ENCODE data around the gene OSBPL9. TPM values are rescaled to one million over a fixed set of nuclear protein-coding genes. Genes with fewer than 3 reads are reported as not detected.
A peak's percentile ranks its signal among the peaks of the same experiment; 100 is the strongest.

Gene OSBPL9
- total and polyA plus RNA-seq, 2 donors (not counting 1 experiment from before 2014, with no cell fraction given), result 23.1 to 59.6 TPM

- H3K27me3 Mint-ChIP-seq, result no peaks in the 10 kb centered on the region
- H2AFZ ChIP-seq (ENCODE audit: insufficient read depth, low read depth, low read length, poor library complexity, severe bottlenecking), result no peak overlapping the region
- DNase-seq (no peak), ATAC-seq (ENCODE audit: low read depth) (no peak)
- no peak overlapping the region for H3K4me2 ChIP-seq (replicated peaks; ENCODE audit: low read depth, low read length, poor library complexity, severe bottlenecking)
- H3K27ac ChIP-seq (ENCODE audit: low read length in 2 of 2), result no peak overlapping the region
- H3K9me3 Mint-ChIP-seq (ENCODE audit: insufficient read depth), result no peaks in the 10 kb centered on the region
- H3K4me1 ChIP-seq (ENCODE audit: control insufficient read depth in 2 of 2, insufficient read depth in 2 of 2, low read length in 2 of 2), result peaks cover 58 to 61% of the 10 kb centered on the region in 2 donors
- peaks cover 77% of the 10 kb centered on the region for H3K4me1 Mint-ChIP-seq
- no peak overlapping the region for H3K4me3 Mint-ChIP-seq
- peaks cover 2 to 6% (median 2%) of the 10 kb centered on the region in 3 donors for H3K9me3 ChIP-seq (ENCODE audit: control extremely low read depth in 1 of 3, control insufficient read depth in 2 of 3, insufficient read depth in 1 of 3, low read length in 2 of 3)
- H3K9ac ChIP-seq (ENCODE audit: low read length), result no peak overlapping the region
- H3K79me2 ChIP-seq (ENCODE audit: control insufficient read depth, insufficient read depth, low read length), result no peaks in the 10 kb centered on the region
- no peaks in the 10 kb centered on the region for H3K36me3 ChIP-seq (replicated peaks in 1 of 2; ENCODE audit: control extremely low read depth in 1 of 2, control insufficient read depth in 1 of 2, extremely low read depth in 1 of 2, insufficient read depth in 2 of 2, low read length in 1 of 2)
- no peaks in the 10 kb centered on the region for H4K20me1 ChIP-seq (ENCODE audit: control insufficient read depth, insufficient read depth, low read length, poor library complexity, severe bottlenecking)
- H3K27ac Mint-ChIP-seq, result no peak overlapping the region
- CTCF ChIA-PET, result interaction anchor here (1.0 kb wide), 1 partner anchor 143 kb away, joined by 3 read pairs; no protein-coding TSS in a partner anchor
- H3K27me3 ChIP-seq (replicated peaks in 1 of 4; ENCODE audit: control extremely low read depth in 1 of 4, control insufficient read depth in 3 of 4, insufficient read depth in 4 of 4, low read length in 3 of 4), result no peaks in the 10 kb centered on the region
- intact Hi-C loops (cut with micrococcal nuclease), result loop anchor here (5.0 kb wide), 2 partner anchors 43 to 77 kb away; partner anchors contain the start of gene OSBPL9
- POLR2A ChIA-PET, result no interaction called here
- TF ChIP-seq EZH2 (IDR thresholded peaks at IDR 0.05; ENCODE audit: borderline replicate concordance, insufficient read depth, low read depth, low read length, poor library complexity, severe bottlenecking) (no peak), CTCF (IDR thresholded peaks at IDR 0.05) (no peak)
- H3K4me3 ChIP-seq (ENCODE audit: control extremely low read depth in 1 of 5, extremely low read depth in 1 of 5, insufficient read depth in 1 of 5, low read depth in 2 of 5, low read length in 4 of 5), result no peak overlapping the region
Observed at GRCh38 chr1:51574796-51575195, 42.1 kb upstream of the OSBPL9 start.

GRCh38 chr1:51575406-51576084, 41.3 kb upstream of the OSBPL9 start:
- Mint-ChIP-seq H3K27me3 (no peaks in the 10 kb centered on the region), H3K4me1 (peaks cover 70% of the 10 kb centered on the region), H3K4me3 (peak overlapping the region; percentile 46), H3K27ac (peak overlapping the region; percentile 10), H3K9me3 (ENCODE audit: insufficient read depth) (no peaks in the 10 kb centered on the region)
- Histone ChIP-seq H4K20me1 (ENCODE audit: control insufficient read depth, insufficient read depth, low read length, poor library complexity, severe bottlenecking) (no peaks in the 10 kb centered on the region), H3K36me3 (replicated peaks in 1 of 2; ENCODE audit: control extremely low read depth in 1 of 2, control insufficient read depth in 1 of 2, extremely low read depth in 1 of 2, insufficient read depth in 2 of 2, low read length in 1 of 2) (no peaks in the 10 kb centered on the region), H3K4me3 (ENCODE audit: control extremely low read depth in 1 of 5, extremely low read depth in 1 of 5, insufficient read depth in 1 of 5, low read depth in 2 of 5, low read length in 4 of 5) (peak overlapping the region in 1 of 5 experiments; percentile 10), H3K9ac (ENCODE audit: low read length) (no peak overlapping the region), H3K4me2 (replicated peaks; ENCODE audit: low read depth, low read length, poor library complexity, severe bottlenecking) (peak overlapping the region; percentile 23), H3K27me3 (replicated peaks in 1 of 4; ENCODE audit: control extremely low read depth in 1 of 4, control insufficient read depth in 3 of 4, insufficient read depth in 4 of 4, low read length in 3 of 4) (no peaks in the 10 kb centered on the region), H3K27ac (ENCODE audit: low read length in 2 of 2) (peak overlapping the region in 1 of 2 donors; percentile 32), H3K79me2 (ENCODE audit: control insufficient read depth, insufficient read depth, low read length) (no peaks in the 10 kb centered on the region), H2AFZ (ENCODE audit: insufficient read depth, low read depth, low read length, poor library complexity, severe bottlenecking) (peak overlapping the region; percentile 44), H3K9me3 (ENCODE audit: control extremely low read depth in 1 of 3, control insufficient read depth in 2 of 3, insufficient read depth in 1 of 3, low read length in 2 of 3) (peaks cover 2 to 6% (median 2%) of the 10 kb centered on the region in 3 donors), H3K4me1 (ENCODE audit: control insufficient read depth in 2 of 2, insufficient read depth in 2 of 2, low read length in 2 of 2) (peaks cover 50 to 53% of the 10 kb centered on the region in 2 donors)
- intact Hi-C loops (cut with micrococcal nuclease), result loop anchor here (5.0 kb wide), 2 partner anchors 42 to 78 kb away; partner anchors contain the start of gene OSBPL9
- no peak for DNase-seq
- ATAC-seq (ENCODE audit: low read depth), result peak; percentile 51
- POLR2A ChIA-PET, result interaction anchor here (0.5 kb wide), 1 partner anchor 40 kb away, joined by 4 read pairs; no protein-coding TSS in a partner anchor
- CTCF ChIA-PET, result interaction anchor here (1.0 kb wide), 1 partner anchor 144 kb away, joined by 3 read pairs; no protein-coding TSS in a partner anchor
- 85% methylated on average over 6 of the region's 8 CpGs for WGBS (ENCODE audit: insufficient coverage)
- TF ChIP-seq CTCF (IDR thresholded peaks at IDR 0.05) (no peak), EZH2 (IDR thresholded peaks at IDR 0.05; ENCODE audit: borderline replicate concordance, insufficient read depth, low read depth, low read length, poor library complexity, severe bottlenecking) (no peak)

Measured in B cell (primary cell).